Skeletal muscle satellite cell (primary cell): ENCODE data around the gene JRKL. TPM values are rescaled to one million over a fixed set of nuclear protein-coding genes. Genes with fewer than 3 reads are reported as not detected.
"Not testable (repeated sequence)": the region's sequence is repeated elsewhere in the genome, so short reads cannot be mapped to it uniquely, and the experiment has no call there.

Experiments
- H3K27me3 ChIP-seq: 2 replicates; pipeline ENCODE4 v1.7.0; 2013; ENCODE audit warnings: low read length; ENCODE audit not compliant: control insufficient read depth, insufficient read depth
- H3K36me3 ChIP-seq: 2 replicates; pipeline ENCODE4 v1.7.0; 2013; ENCODE audit warnings: mild to moderate bottlenecking, control low read depth, low read length; ENCODE audit not compliant: insufficient read depth
- H3K4me1 ChIP-seq: 2 replicates; pipeline ENCODE4 v1.7.0; 2013; ENCODE audit warnings: low read length; ENCODE audit not compliant: control insufficient read depth, insufficient read depth
- H3K4me2 ChIP-seq: 2 replicates; pipeline ENCODE4 v1.7.0; 2013; ENCODE audit warnings: mild to moderate bottlenecking, low read length
- H3K4me3 ChIP-seq: 2 replicates; pipeline ENCODE4 v1.7.0; 2013; ENCODE audit warnings: low read length
- H3K9ac ChIP-seq: 2 replicates; pipeline ENCODE4 v1.7.0; 2013; ENCODE audit warnings: mild to moderate bottlenecking, low read depth, low read length, moderate library complexity
- H3K9me3 ChIP-seq: replicated peaks from 2 replicates; pipeline ENCODE4 v1.7.0; 2013; ENCODE audit warnings: mild to moderate bottlenecking, control low read depth, low read length
- small RNA-seq: library from RNA; depleted of rRNA; stranded (forward); fragments of <200 nt; gene quantifications from one replicate; pipeline ENCODE3, GENCODE V24; 2012

JRKL gene

GRCh38 chr11:96397863-96398262, 8.1 kb downstream of the JRKL start:
- H3K9ac ChIP-seq, result no peak overlapping the region
- H3K4me1 ChIP-seq, result peaks cover 2% of the 10 kb centered on the region
- H3K27me3 ChIP-seq, result no peaks in the 10 kb centered on the region
- no peak overlapping the region for H3K4me3 ChIP-seq
- H3K4me2 ChIP-seq, result no peak overlapping the region
- H3K36me3 ChIP-seq, result no peaks in the 10 kb centered on the region
- no peaks in the 10 kb centered on the region for H3K9me3 ChIP-seq

GRCh38 chr11:96400697-96401096, 10.9 kb downstream of the JRKL start:
- no peak overlapping the region for H3K4me2 ChIP-seq
- no peaks in the 10 kb centered on the region for H3K36me3 ChIP-seq
- peaks cover 7% of the 10 kb centered on the region for H3K27me3 ChIP-seq
- H3K9ac ChIP-seq, result no peak overlapping the region
- H3K9me3 ChIP-seq, result no peaks in the 10 kb centered on the region
- no peaks in the 10 kb centered on the region for H3K4me1 ChIP-seq
- no peak overlapping the region for H3K4me3 ChIP-seq

GRCh38 chr11:96411412-96411811, 21.6 kb downstream of the JRKL start:
- H3K27me3 ChIP-seq, H3K36me3 ChIP-seq, H3K4me1 ChIP-seq, H3K9me3 ChIP-seq: not testable (repeated sequence)
- Histone ChIP-seq H3K4me3 (peak overlapping the region; percentile 54), H3K9ac (peak overlapping the region; percentile 3), H3K4me2 (peak overlapping the region; percentile 37)

- Histone ChIP-seq H3K36me3 (no peaks in the 10 kb centered on the region), H3K9me3 (no peaks in the 10 kb centered on the region), H3K4me1 (no peaks in the 10 kb centered on the region), H3K9ac (no peak overlapping the region), H3K27me3 (peaks cover 8% of the 10 kb centered on the region), H3K4me2 (no peak overlapping the region), H3K4me3 (no peak overlapping the region)
These were observed 23.1 kb downstream of the JRKL start for GRCh38 chr11:96412761-96413381.

GRCh38 chr11:96413408-96413807, 23.6 kb downstream of the JRKL start:
- peaks cover 13% of the 10 kb centered on the region for H3K27me3 ChIP-seq

GRCh38 chr11:96424693-96425092, 34.9 kb downstream of the JRKL start:
- Histone ChIP-seq H3K36me3 (no peaks in the 10 kb centered on the region), H3K4me1 (no peaks in the 10 kb centered on the region), H3K4me2 (no peak overlapping the region), H3K9ac (no peak overlapping the region), H3K4me3 (no peak overlapping the region), H3K9me3 (no peaks in the 10 kb centered on the region), H3K27me3 (peaks cover 10% of the 10 kb centered on the region)

More at GRCh38 chr11:96413408-96413807, 23.6 kb downstream of the JRKL start:
- Histone ChIP-seq H3K4me3 (no peak overlapping the region), H3K36me3 (no peaks in the 10 kb centered on the region), H3K9me3 (no peaks in the 10 kb centered on the region), H3K9ac (no peak overlapping the region), H3K4me1 (no peaks in the 10 kb centered on the region), H3K4me2 (no peak overlapping the region)

GRCh38 chr11:96430668-96431067, 40.9 kb downstream of the JRKL start:
- Histone ChIP-seq H3K4me1 (no peaks in the 10 kb centered on the region), H3K9ac (no peak overlapping the region), H3K9me3 (no peaks in the 10 kb centered on the region), H3K4me2 (no peak overlapping the region), H3K27me3 (peaks cover 43% of the 10 kb centered on the region), H3K36me3 (no peaks in the 10 kb centered on the region), H3K4me3 (no peak overlapping the region)

GRCh38 chr11:96432654-96433053, 42.8 kb downstream of the JRKL start:
- not testable (repeated sequence) for H3K9ac ChIP-seq, H3K4me2 ChIP-seq, H3K9me3 ChIP-seq, H3K4me3 ChIP-seq, H3K4me1 ChIP-seq, H3K36me3 ChIP-seq
- peaks cover 54% of the 10 kb centered on the region for H3K27me3 ChIP-seq

Small RNAs within 50 kb of the gene (small RNA-seq; reads per million reads assigned to genes)
- not detected for gene MIR1260B
